NCI-H69 (cell line): Measurements from ENCODE around the gene IGLL5.

Source experiments
- DNase-seq: peaks from one replicate; lab custom pipeline; 2025; lab: John Stamatoyannopoulos, UW

Gene IGLL5

DNA sequence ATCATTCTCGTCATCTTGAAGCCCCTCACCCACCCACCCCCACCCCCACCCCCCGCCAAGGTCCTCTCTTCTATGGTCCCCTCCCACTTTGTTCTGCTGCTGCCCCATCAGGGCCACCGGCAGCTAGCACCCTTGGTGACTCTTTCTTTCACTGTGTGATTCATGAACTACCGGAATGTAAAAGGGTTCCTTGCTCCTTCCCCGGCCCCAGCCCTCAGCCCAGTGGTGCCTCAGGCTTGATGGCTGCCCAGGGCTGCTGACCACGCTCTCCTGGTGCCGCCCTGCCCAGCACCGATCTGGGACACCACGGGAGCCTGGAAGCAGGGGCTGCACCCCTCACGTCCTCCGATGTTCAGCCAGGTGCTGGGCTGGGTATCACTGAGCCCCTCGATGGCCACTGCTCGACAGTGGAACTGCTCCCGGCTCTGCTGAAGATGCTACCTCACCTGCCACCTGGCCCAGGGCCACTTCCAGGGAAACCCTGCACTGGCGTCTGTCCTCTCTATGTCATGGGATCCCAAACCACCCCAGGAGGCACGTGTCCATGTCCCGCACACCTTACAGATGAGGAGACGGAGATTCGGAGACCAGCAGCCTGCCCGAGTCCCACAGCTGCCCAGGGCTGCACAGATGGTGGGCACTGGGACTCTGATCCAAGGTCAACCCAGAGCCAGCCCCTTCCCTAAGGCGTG is 39.7 kb downstream of the IGLL5 start:
- DNase-seq, result no peak

DNA sequence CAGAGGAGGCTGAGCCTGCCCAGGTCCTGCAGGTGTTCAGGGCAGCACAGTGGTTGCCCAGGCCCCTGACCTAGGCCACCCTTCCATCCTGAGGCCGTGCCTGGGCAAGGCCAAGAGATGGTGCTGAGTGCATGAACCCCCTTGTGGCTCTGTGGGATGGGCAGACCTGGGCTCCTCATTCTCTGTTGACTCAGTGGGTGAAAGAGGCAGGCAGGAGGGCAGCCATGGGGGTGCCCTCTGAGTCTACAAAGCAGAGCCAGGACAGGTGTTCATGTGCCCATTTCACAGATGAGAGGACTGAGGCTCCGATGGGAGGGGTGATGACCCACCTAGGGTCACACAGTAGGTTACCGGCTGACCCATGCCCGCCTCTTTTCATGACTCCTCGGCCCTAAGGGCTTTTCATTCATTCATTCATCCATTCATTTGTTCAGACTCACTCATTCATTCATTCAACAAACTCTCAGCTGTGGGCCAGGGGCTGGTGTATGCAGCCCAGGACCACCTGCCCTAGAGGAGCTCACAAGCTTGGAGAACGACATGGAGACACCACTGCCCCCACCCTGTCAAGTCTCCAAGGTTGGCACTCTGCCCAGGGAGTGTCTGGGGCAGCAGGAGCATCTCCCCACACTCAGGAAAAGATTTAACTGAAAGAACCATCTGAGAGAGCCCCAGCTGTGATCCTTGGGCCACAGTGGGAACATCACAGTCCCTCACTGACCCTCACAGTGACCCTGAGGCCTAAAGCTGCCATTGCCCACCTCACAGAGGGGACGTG is 40.5 kb downstream of the IGLL5 start:
- DNase-seq, result peak; percentile 6

DNA sequence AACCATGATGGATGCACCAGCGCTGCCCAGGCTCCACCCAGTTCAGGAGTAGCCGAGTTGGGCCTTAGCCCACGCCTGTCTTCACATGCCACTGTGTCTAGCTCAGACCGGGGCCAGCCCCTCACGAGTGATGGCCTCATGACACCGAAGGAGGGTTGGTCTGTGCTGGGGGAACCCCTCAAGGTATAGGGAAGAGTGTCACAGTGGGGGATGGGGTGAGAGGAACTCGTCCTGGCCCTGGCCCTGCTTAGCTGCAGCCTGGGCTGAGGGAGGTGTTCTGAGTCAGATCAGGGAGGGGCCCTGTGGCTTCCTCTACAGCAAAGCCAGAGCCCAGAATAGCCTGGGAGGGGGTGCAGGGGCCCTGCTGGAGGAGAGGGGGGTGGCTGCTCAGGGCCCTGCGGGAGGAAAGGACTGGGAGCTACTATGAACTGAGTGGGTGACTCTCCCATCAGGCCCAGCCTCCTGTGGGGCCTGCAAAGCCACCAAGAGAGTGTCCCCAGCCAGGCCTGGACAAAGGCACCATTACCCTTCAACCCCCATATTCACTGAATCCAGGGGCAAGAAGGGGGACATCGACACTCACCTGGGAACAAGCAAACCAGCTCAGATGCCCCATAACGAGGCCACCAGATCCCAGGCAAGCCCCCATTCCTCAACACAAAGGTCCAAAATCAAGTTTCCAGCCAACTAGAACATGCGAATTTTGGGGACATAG is 41.2 kb downstream of the IGLL5 start:
- no peak for DNase-seq

DNA sequence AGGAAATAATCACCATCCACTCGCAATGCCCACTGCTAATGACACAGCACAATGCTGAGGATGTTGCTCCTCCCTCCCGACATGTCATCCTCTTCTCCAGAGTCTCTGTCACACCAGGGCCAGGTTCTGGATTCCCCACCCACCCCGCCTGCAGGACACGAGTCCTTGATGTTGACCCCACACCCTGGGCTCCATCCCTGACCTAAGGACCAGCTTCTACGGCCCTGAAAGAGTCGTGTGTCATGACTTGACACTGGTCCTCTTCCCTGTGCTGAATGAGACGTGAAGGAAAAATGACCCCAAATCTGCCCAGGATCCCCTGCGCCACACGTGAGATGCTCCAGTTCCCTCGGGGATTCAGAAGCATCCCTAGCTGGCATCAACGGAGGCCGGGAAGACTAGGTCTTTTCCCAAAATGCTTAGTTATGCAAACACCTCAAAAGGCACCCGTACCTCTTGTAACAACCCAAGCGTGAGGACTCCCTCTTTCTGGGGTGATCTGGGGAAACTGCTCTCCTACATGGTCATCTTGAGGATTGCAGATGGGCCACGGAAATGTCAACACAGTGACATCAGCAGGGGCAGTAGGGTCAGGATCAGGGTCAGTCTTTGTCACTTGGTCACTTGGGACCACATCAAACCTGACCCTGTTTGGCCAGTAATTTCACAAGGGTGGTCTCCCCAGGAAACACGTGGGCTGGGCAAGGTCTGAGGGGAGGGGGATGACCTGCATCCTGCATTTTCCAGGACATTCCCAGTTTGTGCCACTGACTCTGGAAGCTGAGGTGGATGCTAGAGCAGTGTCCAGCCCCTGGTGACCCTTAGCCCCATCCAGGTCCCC is 42.0 kb downstream of the IGLL5 start:
- no peak for DNase-seq

DNA sequence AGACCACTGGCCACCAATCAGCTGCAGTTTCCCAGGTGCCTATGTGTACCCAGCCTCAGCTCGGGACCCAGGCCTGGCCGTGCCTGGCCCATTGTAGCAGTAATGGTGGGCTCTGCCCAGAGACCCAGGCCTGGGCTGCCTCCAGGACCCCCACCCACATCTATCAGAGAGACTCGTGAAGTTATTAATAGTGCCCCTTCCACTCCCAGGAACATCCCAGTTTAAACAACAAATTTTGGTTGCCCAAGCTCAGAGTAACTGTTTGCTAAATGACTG is 42.5 kb downstream of the IGLL5 start:
- no peak for DNase-seq

DNA sequence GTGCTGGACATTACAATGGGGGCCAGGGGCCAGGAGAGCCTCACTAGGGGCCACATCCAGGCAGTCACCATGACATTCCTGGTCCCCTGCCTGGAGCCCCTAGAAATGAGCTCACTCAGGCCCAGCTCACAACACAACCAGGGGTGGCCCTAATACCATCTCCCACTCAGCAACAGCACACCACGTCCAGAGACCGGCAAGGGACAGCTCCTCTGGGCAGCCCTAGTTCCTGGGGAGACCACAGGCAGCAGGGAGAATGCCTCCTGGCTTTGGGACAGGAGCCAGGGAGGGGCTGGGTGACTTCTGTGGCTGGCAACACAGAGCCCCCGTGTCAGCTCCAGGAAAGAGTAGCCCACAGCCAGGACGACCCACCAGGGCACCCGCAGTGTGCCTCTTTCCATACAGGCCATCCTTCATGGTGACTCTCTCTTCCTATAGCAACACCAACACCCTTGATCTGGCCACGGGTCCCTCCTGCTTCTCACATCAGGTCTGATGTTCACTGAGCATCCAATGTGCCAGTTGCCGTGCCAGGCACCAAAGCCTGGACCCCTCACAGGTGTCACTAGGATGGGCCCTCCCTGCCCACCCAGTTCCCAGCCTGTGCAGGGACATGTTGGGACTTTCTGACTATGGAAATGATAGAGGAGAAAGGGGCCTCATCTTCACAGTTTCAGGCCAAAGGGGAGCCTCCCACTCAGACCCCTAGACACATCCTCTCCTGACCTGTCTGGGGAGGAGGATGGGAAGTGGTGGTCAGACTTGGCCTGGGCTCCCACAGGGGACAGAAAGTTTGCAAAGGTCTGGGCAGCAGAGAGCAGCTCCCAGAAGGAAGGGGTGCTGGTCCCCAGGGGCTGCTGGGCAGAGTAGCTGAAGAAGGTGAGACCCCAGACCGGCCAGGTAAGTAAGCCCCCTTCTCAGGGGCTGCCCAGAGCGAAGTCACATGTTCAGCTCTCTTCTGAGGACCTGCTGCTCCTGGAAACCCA is 43.2 kb downstream of the IGLL5 start:
- DNase-seq, result no peak

DNA sequence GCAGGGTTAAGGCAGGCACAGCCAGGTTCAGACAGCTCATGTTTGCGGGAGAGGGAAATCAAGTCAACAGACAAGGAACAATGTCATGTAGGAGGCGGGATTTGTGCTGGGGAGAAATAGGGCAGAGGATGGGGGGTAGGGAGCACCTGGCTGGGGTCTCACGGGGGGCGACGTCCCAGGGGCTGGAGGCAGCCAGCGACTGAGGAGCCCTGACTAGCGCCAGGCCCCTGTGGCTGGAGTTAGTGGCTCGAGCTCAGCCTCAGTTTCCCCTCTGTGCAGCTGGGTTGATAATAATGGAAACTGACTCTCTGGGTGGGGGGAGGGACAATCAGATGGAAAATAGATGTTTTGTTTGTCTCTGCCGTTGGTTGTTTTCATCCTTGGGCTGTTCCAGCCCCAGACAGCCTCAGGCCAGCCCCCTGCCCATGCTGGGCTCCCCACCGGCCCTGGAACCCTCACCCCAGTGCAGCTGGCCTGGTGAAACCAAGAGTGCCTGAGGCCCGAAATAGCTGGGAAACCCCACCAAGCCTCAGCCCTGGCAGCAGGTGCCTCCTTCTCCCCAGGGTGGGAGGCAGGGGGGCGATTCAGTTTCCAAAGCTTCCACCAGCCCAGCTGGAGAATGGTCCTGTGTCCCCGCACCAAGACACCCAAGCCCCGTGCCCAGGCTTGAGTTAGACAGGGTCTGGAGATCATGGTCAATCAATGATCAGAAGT is 44.1 kb downstream of the IGLL5 start:
- no peak for DNase-seq

DNA sequence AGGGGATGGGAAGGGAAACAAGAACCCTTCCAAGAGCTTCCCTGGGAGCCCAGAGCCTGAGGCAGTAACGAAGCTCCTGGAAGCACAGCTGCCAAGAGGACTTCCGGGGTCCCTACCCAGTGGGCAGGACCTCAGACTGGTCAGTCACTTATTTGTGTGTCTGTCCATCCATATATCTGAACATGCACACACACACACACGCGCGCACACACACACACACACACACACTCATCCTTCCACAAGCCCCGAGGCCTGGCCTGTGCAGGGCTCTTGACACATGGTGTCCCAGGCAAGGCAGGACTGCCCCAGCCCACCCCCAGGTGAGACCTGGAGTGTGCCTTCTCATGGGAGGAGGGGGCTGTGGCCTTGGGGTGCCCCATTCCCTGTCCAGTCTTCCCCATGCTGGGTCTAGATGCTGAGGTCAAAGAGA is 44.9 kb downstream of the IGLL5 start:
- no peak for DNase-seq

DNA sequence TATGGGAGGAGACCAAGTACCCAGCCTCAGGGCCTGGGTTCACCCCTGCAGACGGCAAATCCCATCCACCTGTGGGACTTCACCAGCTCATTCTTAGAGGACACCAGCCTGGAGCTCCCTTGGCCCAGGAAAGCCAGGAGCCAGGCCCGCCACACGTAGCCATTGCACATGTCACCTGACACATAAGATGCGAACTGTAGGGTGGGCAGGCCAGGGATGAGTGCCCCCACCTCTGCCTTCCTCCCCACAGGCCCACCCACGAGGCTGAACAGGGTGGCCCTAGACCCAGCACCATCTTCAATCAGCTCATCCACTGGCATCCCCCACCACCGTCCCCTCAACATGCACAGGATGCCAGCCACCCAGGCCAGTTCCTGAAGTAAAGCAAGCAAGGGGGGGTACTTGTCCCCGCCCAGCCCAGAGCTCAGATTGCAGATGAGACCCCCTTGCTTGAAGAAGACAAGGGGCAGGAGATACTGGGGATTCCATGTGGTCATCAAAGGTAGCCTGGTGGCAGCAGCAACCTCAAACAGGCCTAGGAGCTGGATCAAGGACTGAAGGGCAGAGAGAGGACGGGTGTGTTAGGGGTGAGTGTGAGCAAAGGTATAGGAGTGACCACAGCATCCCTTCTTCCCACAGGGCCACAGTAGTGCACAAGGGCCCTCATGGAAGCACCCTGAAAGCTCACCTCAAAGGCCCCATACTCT is 45.6 kb downstream of the IGLL5 start:
- no peak for DNase-seq

DNA sequence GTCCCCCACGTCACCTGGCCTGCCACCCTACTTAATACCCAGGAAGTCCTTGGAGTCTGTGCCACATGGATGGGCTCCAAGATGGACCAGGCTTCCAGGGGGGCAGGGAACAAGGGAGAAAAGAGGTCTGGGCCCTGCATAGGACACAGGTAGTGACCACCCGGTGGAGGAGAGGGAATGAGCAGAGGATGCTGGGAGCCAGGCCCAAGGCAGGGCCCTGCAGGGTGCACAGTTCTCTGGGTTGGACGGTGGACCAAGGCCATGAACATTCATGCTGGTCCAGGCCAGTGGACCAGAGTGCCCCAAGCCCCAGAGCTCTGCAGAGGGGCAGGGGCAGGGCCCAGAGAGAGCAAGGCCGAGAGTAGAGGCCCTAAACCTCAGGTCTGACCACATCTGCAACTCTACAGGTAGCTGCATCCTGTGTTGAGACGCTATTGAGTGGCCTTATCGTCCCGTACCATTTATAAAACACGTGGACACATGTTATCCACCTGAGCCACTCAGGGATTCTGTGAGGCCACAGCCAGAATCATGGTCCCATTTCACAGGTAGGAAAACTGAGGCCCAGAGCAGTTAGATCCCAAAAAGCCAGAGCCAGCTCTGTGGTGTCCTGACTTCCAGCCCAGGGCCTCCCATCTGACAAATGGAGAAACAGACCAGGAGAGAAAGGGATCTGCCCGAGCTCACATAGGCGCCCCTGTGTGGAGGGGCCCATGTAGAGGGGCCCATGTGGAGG is 46.4 kb downstream of the IGLL5 start:
- DNase-seq, result no peak

DNA sequence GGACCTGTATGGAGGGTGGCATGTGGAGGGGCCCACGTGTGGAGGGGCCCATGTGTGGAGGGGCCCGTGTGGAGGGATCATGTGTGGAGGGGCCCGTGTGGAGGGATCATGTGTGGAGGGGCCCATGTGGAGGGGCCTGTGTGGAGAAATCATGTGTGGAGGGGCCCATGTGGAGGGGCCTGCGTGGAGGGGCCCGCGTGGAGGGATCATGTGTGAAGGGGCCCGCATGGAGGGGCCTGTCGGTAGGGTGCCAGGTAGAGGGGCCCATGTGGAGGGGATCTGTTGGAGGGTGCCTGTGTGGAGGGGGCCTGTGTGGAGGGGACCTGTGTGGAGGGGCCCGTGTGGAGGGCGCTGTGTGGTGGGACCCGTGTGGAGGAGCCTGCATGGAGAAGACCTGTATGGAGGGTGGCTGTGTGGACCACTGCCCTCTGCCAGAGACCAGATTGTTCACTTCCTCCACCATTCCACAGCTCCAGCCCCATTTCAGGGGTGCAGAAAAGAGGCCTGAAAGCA is 47.0 kb downstream of the IGLL5 start:
- DNase-seq, result no peak

DNA sequence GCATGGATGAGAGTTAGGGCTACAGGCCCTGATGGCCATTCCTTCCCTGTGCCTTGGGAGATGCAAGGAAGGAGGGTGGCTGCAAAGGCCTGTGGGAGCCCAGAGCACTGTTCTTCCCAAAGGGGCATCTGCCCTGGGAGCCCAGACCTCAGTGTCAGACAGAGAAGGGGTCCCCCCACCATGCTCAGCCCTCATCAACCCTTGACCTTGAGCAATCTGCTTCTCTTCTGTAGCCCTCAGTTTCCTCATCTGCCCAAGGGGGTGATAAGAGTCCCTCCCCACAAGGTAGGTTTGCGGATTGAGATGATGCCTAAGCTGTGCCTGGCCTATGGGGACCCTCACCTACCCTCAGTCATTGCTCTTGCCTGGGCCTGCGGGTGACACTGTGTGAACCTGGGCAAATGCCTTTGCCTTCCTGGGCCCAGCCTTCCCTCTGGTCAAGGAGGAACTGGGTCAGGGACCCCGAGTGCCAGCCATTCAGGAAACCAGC is 47.5 kb downstream of the IGLL5 start:
- DNase-seq, result no peak

DNA sequence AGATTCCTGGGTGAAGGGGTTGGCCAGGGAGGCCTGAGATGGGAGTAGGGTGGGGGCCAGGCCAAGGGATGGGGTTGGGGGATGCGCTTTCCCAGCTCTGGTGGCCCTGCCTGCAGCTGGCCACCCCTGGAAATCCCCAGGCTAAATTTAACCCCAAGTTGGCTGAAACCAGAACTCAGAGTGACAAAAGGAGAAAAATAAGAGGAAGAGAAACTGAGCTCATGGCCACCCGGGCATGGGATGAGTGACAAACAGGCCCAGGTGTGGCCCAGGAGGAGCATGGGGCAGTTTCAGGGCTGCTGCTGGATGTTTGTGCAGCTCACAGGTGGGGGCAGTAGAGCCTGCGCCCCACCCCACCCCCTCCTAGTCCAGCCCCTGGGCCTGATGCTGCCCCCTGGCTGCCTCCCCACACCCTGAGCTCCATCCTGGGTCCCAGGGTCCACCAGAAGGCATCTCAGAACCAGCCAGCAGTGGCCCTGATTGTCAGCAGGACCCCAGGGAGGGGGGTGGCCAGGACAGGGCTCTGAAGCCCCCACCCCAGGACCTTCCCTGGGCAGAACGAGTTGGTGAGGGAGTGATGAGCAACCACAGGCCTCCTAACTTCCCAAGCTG is 48.0 kb downstream of the IGLL5 start:
- no peak for DNase-seq

DNA sequence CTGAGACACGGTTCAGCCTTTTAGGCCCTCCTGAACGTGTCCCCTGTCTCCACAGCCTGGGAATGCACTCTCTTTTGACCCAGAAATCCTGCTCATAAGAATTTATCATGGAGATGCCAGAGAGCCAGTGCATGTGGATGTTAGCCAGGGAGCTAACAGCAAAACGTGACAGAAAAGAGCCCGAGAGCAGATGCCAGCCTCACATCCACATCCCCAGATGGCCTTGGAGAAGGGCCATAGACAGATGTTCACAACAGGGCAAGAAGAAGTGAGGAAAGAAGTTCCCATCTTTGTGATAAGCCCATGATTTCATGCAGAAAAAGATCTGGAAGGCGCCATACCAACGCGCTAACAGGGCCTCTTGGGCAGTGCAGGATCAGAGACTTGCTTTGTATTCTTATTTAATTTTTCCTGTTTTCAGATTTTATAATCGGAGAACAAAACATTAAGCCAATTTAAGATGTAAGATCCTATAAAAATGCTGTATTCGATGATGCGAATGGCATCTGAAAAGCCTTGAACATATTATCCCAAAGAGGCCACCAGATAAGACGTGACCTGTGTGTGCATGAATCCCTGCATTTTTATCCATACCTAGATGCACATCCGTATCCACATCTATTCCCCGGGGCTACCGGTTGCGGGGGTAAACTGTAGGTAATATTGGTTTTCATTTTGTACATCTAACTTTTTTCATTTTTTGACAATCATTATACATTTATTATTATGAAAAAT is 48.7 kb downstream of the IGLL5 start:
- no peak for DNase-seq

DNA sequence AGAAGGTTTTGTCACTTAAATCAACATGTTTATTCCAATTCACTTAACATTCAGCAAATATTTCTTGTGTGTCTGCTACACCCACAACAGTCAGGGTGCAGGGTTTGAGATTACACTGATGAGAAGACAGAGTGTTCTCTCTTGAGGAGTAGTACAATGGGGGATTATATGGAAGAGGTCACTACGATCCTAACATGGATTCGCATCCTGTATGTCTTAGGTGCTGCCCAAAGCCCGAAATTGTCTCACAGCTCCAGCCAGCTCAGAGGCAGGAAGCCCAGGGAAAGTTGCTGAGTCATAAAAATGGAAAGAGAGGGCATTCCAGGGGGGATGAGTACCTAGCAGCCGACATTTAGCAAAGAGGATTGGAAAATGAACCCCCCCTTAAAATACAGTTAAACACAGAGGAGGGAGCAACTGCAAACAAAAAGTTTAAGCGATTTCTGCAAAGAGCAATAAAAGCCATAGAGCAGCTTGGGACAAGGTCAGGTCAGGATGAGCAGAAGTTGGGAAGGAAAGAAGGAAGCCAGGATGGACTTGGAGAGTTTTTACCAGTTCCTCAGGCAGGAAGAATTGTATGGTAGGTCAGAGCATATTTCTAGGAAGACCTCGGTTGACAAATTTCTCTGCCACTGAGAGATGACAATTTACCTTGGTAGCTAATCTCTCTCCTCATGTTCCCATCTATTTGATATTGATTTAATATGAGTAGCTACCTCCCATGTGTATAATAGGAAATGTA is 49.5 kb downstream of the IGLL5 start:
- DNase-seq, result no peak

DNA sequence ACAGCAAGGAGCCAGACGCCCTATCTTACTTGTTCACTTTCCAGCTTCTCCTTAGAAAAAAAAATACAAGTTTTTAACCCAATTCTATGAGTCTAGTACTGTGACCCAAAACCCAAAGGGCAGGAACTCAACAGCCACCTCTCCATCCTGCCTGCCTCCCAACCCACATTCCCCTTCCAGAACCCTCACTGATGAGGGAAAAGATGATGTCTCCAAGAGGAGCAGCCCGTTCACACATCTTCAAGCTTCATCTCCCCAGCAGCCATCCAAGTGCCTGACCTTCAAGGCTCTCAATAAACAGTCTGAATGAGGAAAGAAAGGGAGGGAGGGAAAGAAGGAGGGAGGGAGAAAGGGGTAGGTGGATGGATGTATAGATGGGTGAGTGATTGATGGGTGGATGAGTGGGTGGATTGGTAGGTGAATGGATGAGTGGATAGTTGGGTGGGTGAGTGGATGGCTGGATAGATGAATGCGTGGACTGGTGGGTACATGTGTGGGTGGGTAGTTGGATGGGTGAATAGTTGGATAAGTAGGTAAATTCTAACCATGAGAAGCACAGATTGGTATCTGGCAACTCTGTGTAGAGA is 50.4 kb downstream of the IGLL5 start:
- DNase-seq, result no peak
